Body of pancreas (tissue), 4 donors: ENCODE results near the gene AGBL4. TPM values are rescaled to one million over a fixed set of nuclear protein-coding genes. Genes with fewer than 3 reads are reported as not detected.

ENCODE experiments used
- ATAC-seq: fragments of 150-250 bp; one replicate; pipeline ENCODE4 v1.9.1; 2016
- DNase-seq, 4 donors: peaks; one replicate each; pipeline ENCODE4 v3.0.0-alpha.2; 2019
- H3K27ac ChIP-seq, 4 donors: fragments of 200-600 bp; sonication (generic); 1 replicate in 3 of 4; 2 replicates in 1 of 4; pipeline versions ENCODE4 v1.5.1 to v1.6.1; 2016 to 2019; ENCODE audit warnings: mild to moderate bottlenecking in 1 of 4, mixed read lengths in 1 of 4, moderate library complexity in 1 of 4
- H3K27me3 ChIP-seq, 2 donors: fragments of 200-600 bp; sonication (generic); one replicate each; pipeline ENCODE4 v1.6.0; 2016; ENCODE audit warnings: mild to moderate bottlenecking in 1 of 2
- H3K36me3 ChIP-seq, 2 donors: fragments of 200-600 bp; sonication (generic); replicated peaks in 1 of 2; 2 replicates each; pipeline ENCODE4 v1.5.1; 2016; ENCODE audit warnings: low read depth in 2 of 2; ENCODE audit not compliant: insufficient read depth in 1 of 2
- H3K4me1 ChIP-seq: fragments of 200-600 bp; sonication (generic); one replicate; pipeline ENCODE4 v1.6.0; 2016
- H3K4me3 ChIP-seq, 2 donors: fragments of 200-600 bp; sonication (generic); 1 replicate in 1 of 2; 2 replicates in 1 of 2; pipeline ENCODE4 v1.5.1; 2016 to 2019
- H3K9me3 ChIP-seq, 3 donors: fragments of 200-600 bp; sonication (generic); 1 replicate in 2 of 3; 2 replicates in 1 of 3; pipeline ENCODE4 v1.5.1; 2016
- POLR2A ChIP-seq, 3 donors: fragments of 450-650 bp; IDR thresholded peaks; one replicate each; pipeline ENCODE4 v1.6.1; 2016; ENCODE audit warnings: antibody characterized with exemption in 3 of 3, mild to moderate bottlenecking in 2 of 3
- WGBS, 2 donors: methylation state at CpG; one replicate each; pipeline ENCODE4 v1.1.5; 2017; 5-methylcytosine and 5-hydroxymethylcytosine counted together
- intact Hi-C: fragments of 100-400 bp; cut with DNase I; formaldehyde crosslinking; loops from one replicate; pipeline ENCODE4 v1.15.1; 2023
- total RNA-seq, 2 donors: library from RNA; depleted of rRNA; stranded (reverse); fragments of >200 nt; gene quantifications; one replicate each; pipeline ENCODE4 v1.1.0, GENCODE V29; 2016
- TF ChIP-seq, protein P1 (sequence below), 7 experiments: fragments of 450-650 bp in 4 of 7; fragments of 200-600 bp in 3 of 7; sonication (generic) in 3 of 7; IDR thresholded peaks; one replicate each; pipeline ENCODE4 v1.5.1; 2016 to 2019; ENCODE audit warnings: antibody characterized with exemption in 7 of 7

AGBL4 gene
- total RNA-seq, 2 donors from 2014 or later, result 0.33 to 0.78 TPM

DNA sequence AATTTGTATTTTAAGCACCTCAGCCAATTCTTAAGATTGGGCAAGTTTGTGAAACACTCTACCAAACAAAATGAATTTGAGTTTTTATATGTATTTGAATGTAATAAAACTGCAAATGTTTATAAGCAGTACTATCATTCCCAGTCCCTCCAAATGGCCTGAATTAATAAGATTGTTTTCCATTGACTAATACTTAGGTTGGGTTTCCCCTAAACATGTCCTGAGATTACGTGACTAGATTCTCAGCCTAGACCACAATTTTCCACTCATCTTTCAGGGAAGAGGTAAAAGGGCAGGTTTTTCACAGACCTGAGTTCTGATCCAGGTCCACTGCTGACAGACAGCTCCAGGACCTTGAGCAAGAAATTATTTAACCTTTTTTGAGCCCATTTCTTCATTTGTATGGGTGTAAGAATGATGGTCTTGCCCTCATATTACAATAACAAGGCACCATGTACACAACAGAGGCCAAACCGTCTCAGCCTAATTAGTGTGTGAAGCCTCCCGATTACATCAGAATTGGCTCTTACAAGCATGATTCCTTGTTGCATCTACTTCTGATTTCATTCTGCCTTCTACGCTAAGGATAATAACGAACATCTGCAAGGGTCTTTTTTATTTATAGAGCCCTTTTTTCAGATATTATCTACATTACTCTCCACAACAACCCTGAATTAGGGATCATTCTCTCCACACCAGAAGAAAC lies 1298.3 kb downstream of the AGBL4 start:
- Histone ChIP-seq H3K27ac (no peak overlapping the region), H3K4me1 (no peaks in the 10 kb centered on the region), H3K36me3 (no peaks in the 10 kb centered on the region), H3K27me3 (no peaks in the 10 kb centered on the region), H3K4me3 (no peak overlapping the region), H3K9me3 (no peaks in the 10 kb centered on the region)
- intact Hi-C loops, result no loop called here
- WGBS, 2 donors, result 92 to 95% methylated on average over 5 of the region's 5 CpGs
- DNase-seq (no peak), ATAC-seq (no peak)
- TF ChIP-seq, protein P1, sequence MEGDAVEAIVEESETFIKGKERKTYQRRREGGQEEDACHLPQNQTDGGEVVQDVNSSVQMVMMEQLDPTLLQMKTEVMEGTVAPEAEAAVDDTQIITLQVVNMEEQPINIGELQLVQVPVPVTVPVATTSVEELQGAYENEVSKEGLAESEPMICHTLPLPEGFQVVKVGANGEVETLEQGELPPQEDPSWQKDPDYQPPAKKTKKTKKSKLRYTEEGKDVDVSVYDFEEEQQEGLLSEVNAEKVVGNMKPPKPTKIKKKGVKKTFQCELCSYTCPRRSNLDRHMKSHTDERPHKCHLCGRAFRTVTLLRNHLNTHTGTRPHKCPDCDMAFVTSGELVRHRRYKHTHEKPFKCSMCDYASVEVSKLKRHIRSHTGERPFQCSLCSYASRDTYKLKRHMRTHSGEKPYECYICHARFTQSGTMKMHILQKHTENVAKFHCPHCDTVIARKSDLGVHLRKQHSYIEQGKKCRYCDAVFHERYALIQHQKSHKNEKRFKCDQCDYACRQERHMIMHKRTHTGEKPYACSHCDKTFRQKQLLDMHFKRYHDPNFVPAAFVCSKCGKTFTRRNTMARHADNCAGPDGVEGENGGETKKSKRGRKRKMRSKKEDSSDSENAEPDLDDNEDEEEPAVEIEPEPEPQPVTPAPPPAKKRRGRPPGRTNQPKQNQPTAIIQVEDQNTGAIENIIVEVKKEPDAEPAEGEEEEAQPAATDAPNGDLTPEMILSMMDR (IDR thresholded peaks at IDR 0.05), result no peak
- no peak for TF ChIP-seq POLR2A (IDR thresholded peaks at IDR 0.05)

DNA sequence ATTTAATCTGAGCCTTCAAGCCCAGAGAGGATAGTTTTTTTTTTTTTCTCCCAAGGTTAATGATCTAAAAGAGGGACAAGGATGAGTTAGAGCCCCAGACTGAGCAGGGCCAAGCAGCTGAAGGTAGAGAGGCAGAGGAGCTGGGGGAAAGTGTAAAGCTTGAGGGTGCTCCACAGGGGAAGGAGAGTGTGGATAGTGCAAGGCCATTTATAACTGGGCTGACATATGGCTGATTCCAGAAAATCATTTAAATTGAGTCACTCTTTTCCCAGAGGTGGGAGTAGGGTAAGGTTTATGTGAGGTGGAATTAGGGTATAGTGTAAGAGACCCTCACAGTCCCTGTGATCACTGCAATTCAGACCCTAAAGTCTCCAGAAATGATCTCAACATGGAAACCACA lies 1302.8 kb downstream of the AGBL4 start:
- Histone ChIP-seq H3K36me3 (no peaks in the 10 kb centered on the region), H3K4me1 (no peaks in the 10 kb centered on the region), H3K4me3 (no peak overlapping the region), H3K27me3 (no peaks in the 10 kb centered on the region), H3K9me3 (no peaks in the 10 kb centered on the region), H3K27ac (no peak overlapping the region)
- TF ChIP-seq POLR2A (IDR thresholded peaks at IDR 0.05), result no peak
- TF ChIP-seq, protein P1 (IDR thresholded peaks at IDR 0.05), result no peak
- DNase-seq, result no peak
- intact Hi-C loops, result no loop called here
- ATAC-seq, result no peak

DNA sequence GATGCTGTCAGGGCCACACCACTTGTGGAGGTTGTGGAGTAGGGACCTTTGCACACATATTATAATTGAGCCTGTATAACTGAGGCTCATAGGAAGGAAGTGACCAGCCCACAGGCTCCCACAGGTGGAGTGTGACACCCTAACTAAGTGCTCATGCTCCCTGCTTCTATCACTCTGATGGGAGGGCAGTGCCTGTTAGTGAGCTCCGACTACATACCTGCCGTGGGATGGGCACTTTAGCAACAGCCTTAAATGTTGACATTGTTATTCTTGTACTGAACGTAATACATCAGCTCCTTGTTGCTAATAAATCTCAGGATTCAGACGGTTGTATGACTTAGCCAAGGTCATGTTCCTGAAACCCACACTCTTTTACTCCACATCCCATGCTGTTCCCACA lies 1305.0 kb downstream of the AGBL4 start:
- H3K9me3 ChIP-seq, result no peaks in the 10 kb centered on the region
- DNase-seq (no peak), ATAC-seq (no peak)
- WGBS, 2 donors, result 57 to 67% methylated on average over 4 of the region's 4 CpGs
- no peaks in the 10 kb centered on the region for H3K27me3 ChIP-seq
- no peak for TF ChIP-seq POLR2A (IDR thresholded peaks at IDR 0.05)
- TF ChIP-seq, protein P1 (IDR thresholded peaks at IDR 0.05), result no peak
- H3K4me1 ChIP-seq, result no peaks in the 10 kb centered on the region
- no peak overlapping the region for H3K4me3 ChIP-seq
- no peaks in the 10 kb centered on the region for H3K36me3 ChIP-seq
- no peak overlapping the region for H3K27ac ChIP-seq
- intact Hi-C loops, result no loop called here

DNA sequence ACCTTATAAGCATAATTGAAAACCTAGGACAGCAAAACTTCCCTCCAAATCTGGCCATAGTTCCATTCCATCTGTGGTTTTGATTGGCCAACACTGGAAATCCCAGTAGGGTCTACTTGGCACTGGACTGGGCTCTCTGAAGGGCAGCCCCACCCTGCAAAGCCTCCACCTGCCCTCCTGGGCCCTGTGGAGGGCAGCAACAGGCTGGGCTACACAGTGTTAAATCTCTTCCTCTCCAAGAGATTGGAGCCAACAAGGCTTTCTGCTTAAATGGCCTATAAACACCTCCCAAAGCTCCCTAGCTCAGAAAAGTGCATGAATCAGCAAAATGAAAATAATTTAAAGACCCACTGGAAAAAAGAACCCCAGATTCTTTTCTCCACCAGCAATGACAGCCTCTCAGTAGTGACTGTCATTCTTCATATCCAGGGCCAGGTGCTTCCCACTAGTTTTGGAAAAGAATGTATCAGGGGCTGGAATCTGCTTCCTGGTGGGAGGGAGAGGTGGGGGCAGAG lies 1305.6 kb downstream of the AGBL4 start:
- Histone ChIP-seq H3K9me3 (no peaks in the 10 kb centered on the region), H3K27ac (no peak overlapping the region), H3K4me3 (no peak overlapping the region), H3K36me3 (no peaks in the 10 kb centered on the region), H3K4me1 (no peaks in the 10 kb centered on the region), H3K27me3 (no peaks in the 10 kb centered on the region)
- intact Hi-C loops, result no loop called here
- ATAC-seq, result no peak
- no peak for DNase-seq
- no peak for TF ChIP-seq POLR2A (IDR thresholded peaks at IDR 0.05)
- TF ChIP-seq, protein P1 (IDR thresholded peaks at IDR 0.05), result no peak

DNA sequence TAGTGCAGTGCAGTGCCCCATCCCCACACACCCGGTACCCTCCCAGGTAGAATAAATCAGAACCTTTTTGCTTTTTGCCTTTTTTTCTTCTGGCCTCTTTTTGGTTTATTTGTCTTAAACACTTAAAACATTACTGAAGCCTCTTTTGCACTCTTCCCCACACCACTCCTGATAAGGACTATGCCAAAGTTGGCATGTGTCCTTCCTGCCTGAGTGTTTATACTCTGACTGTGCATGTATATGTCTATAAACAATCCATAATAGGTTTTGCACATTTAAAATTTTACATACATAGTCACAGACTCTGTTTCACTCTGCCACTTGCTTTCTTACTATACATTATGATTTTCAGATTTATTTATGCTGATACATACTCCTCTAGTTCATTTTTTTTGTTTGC lies 1306.7 kb downstream of the AGBL4 start:
- 93 to 94% methylated on average over 1 of the region's 1 CpG for WGBS, 2 donors
- ATAC-seq (no peak), DNase-seq (no peak)
- H3K4me1 ChIP-seq, result no peaks in the 10 kb centered on the region
- no peak overlapping the region for H3K4me3 ChIP-seq
- no peak for TF ChIP-seq POLR2A (IDR thresholded peaks at IDR 0.05)
- TF ChIP-seq, protein P1 (IDR thresholded peaks at IDR 0.05), result no peak
- H3K36me3 ChIP-seq, result no peaks in the 10 kb centered on the region
- intact Hi-C loops, result no loop called here
- no peak overlapping the region for H3K27ac ChIP-seq
- H3K27me3 ChIP-seq, result no peaks in the 10 kb centered on the region
- no peaks in the 10 kb centered on the region for H3K9me3 ChIP-seq
